Activated B cell treated with CpG ODN at 0.5 μM for 24 hours (primary cell): ENCODE results near the gene DAP. TPM values are rescaled to one million over a fixed set of nuclear protein-coding genes. Genes with fewer than 3 reads are reported as not detected.

Experiments used
- ATAC-seq: fragments of 200-7000 bp; cut with Tn5 transposase; one replicate; pipeline ENCODE4 v1.10.0; 2021; ENCODE audit warnings: low read depth, mild to moderate bottlenecking, moderate library complexity
- CTCF ChIA-PET: fragments of 350-600 bp; sonication (Branson Sonifier 250); formaldehyde crosslinking; loops from one replicate; lab custom pipeline; 2021; ENCODE audit warnings: antibody characterized with exemption; lab: Charles Lee
- POLR2A ChIA-PET: fragments of 350-600 bp; sonication (Branson Sonifier 250); formaldehyde crosslinking; loops from one replicate; lab custom pipeline; 2021; ENCODE audit warnings: antibody characterized with exemption; lab: Charles Lee
- DNase-seq: peaks from one replicate; pipeline ENCODE4 v3.0.0; 2022
- H3K27ac Mint-ChIP-seq: one replicate; pipeline ENCODE4 v1.8.0; 2020; ENCODE audit warnings: mixed read lengths
- H3K27me3 Mint-ChIP-seq: one replicate; pipeline ENCODE4 v1.8.0; 2021; ENCODE audit warnings: mixed read lengths
- H3K36me3 Mint-ChIP-seq: one replicate; pipeline ENCODE4 v1.8.0; 2021; ENCODE audit warnings: low read depth, mixed read lengths
- H3K4me1 Mint-ChIP-seq: one replicate; pipeline ENCODE4 v1.8.0; 2021; ENCODE audit warnings: mixed read lengths
- H3K4me3 Mint-ChIP-seq: one replicate; pipeline ENCODE4 v1.8.0; 2020; ENCODE audit warnings: mild to moderate bottlenecking, mixed read lengths
- H3K9me3 Mint-ChIP-seq: one replicate; pipeline ENCODE4 v1.8.0; 2020; ENCODE audit warnings: mixed read lengths
- intact Hi-C: fragments of 100-400 bp; cut with micrococcal nuclease; formaldehyde crosslinking; loops from one replicate; pipeline ENCODE4 v1.15.1; 2024
- total RNA-seq: library from RNA; stranded (reverse); gene quantifications from 2 replicates; pipeline ENCODE4 v1.2.3, GENCODE V29; 2022
- TF ChIP-seq, protein P1 (sequence below): fragments of 200-600 bp; IDR thresholded peaks from one replicate; pipeline ENCODE4 v1.8.0; 2022; ENCODE audit warnings: antibody characterized with exemption, mild to moderate bottlenecking

Gene DAP, protein sequence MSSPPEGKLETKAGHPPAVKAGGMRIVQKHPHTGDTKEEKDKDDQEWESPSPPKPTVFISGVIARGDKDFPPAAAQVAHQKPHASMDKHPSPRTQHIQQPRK
- total RNA-seq, result 50.5 and 51.3 TPM in 2 replicates

DNA sequence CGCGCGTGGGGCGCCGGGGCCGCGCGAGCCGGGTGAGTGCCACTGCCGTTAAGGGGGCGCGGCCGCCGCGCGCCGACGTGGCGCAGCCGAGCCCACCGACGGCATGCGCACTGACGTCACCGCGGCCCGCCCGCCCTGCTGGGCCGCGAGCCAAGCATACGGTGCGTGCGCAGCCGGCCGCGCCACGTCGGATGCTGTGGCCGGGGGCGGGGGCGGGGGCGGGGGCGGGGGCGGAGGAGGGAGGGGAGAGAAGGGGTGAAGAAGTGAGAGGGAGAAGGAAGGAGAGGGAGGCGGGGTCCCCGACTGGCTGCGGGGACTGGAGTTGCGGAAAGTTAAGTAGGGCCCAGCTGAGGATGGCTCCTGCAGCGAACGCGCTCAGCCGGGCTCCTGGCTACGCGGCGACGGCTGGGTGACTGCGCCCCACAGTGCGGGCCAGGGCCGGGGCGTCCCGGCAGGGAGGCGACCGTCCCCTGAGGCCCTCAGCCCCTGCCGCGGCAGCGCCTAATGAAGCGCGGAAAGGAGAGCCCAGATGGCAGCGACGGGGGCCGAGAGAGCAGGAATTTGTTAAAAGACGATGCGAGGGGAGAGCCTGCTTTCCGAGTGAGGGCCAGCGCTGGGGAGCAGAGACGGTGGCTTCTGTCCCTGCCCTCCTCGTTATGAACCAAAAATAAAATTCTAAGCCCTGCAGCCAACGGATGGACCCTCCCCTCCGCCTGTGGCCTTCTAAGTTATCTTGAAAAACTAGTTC lies at the start of gene DAP:
DAP (minus strand) TSS at position 50 of the 748 bp plus-strand sequence. CDS start 166 bp downstream, outside the sequence.
- ChIA-PET POLR2A (interaction anchor here (0.6 to 1.7 kb wide), 9 partner anchors 25 to 408 kb away, joined by 3 to 6 read pairs (median 4); partner anchors contain the start of gene MARCHF6), CTCF (interaction anchor here (0.8 to 1.1 kb wide), 2 partner anchors 126 to 154 kb away, joined by 3 read pairs; no protein-coding TSS in a partner anchor)
- Mint-ChIP-seq H3K27me3 (no peaks in the 10 kb centered on the region), H3K9me3 (no peaks in the 10 kb centered on the region), H3K4me3 (peak within 1 kb of the TSS; percentile 91), H3K27ac (peak within 1 kb of the TSS; percentile 92), H3K36me3 (peaks cover 10% of the 10 kb centered on the region), H3K4me1 (peaks cover 57% of the 10 kb centered on the region)
- DNase-seq, result peak; percentile 92
- ATAC-seq, result peak; percentile 82
- intact Hi-C loops, result loop anchor here (1.0 to 5.0 kb wide), 8 partner anchors 28 to 511 kb away; partner anchors contain the start of genes CCT5, MARCHF6 and ROPN1L
- TF ChIP-seq, protein P1, sequence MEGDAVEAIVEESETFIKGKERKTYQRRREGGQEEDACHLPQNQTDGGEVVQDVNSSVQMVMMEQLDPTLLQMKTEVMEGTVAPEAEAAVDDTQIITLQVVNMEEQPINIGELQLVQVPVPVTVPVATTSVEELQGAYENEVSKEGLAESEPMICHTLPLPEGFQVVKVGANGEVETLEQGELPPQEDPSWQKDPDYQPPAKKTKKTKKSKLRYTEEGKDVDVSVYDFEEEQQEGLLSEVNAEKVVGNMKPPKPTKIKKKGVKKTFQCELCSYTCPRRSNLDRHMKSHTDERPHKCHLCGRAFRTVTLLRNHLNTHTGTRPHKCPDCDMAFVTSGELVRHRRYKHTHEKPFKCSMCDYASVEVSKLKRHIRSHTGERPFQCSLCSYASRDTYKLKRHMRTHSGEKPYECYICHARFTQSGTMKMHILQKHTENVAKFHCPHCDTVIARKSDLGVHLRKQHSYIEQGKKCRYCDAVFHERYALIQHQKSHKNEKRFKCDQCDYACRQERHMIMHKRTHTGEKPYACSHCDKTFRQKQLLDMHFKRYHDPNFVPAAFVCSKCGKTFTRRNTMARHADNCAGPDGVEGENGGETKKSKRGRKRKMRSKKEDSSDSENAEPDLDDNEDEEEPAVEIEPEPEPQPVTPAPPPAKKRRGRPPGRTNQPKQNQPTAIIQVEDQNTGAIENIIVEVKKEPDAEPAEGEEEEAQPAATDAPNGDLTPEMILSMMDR, result no peak

DNA sequence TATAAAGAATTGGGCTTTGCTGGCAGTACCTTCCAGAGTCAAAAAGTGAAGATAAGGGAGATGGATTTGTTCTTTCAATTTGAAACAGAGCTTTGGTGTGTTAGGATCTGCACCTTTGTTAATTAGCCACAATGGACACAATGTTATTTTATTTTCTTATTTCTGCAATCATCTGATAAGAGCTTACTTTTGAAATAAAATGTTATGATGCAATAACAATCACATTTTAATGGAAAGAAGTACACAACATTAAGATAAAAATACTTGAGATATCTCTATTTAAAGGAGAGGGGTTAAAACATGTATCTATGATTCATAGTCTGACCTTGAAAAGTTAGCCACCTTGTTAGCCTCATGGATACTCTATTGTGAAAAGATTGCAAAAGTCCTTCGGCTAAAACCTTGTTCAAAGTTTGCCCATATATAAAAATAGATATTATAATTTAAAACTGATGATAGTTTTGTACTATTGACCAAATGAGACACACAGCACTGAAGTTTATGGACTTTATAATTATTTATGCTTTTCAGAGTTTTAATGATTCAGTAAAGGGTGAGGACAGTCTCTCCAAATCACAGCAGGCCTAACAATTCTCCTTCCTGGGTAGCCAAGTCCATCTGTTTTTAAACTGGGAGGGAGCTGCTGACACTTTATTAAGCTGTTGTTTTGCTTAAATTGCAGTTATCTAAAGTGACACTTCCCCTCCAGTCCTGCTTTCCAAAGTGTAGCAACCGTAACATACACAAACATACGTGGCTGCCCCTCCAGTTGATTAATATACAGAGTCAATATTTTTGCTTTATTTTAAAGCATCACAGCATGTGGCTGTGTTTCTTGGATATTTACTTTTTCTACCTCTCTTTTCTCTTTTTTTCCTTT lies 47.6 kb upstream of the DAP start:
- intact Hi-C loops, result no loop called here
- ChIA-PET CTCF (no interaction called here), POLR2A (no interaction called here)
- no peaks in the 10 kb centered on the region for H3K9me3 Mint-ChIP-seq
- H3K27me3 Mint-ChIP-seq, result peaks cover 11% of the 10 kb centered on the region
- TF ChIP-seq, protein P1, result no peak
- ATAC-seq (no peak), DNase-seq (no peak)
- H3K4me3 Mint-ChIP-seq, result no peak overlapping the region
- no peaks in the 10 kb centered on the region for H3K36me3 Mint-ChIP-seq
- H3K27ac Mint-ChIP-seq, result no peak overlapping the region
- H3K4me1 Mint-ChIP-seq, result no peaks in the 10 kb centered on the region

DNA sequence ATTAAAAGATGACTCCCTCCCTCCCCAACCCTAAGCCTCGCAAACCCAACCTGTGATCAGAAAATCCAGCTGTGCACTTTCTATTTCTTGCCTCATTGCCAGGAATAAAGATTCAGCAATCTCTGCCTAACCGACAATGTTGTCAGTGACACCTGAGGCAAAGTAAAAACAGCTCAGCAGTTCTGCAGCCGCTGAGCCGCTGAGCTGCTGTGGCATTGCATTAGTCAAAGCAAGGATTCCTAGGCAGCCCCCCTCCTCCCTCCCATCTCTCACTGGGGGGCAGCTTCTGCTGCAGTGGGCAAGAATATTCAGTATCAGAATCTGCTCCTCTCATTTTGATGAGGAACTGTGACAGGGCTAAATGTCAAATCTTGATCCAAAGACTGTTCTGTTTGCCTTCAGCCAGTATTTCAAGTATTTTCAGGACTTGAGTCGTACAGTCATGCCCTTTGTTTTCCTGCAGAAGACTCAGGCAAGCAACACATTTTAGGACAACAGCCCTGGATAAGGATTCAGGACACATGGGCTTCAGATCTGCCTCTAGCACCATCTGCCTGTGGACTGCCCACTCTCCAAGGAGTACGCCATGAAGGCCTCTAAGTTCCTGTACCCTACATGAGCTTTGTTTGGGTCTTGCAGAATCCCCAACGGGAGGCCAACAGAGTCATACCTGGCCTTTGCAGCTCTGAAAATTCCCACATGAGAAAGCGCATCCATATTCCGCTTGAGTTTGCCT lies 41.1 kb upstream of the DAP start:
- CTCF ChIA-PET, result no interaction called here
- intact Hi-C loops, result no loop called here
- ATAC-seq (no peak), DNase-seq (no peak)
- Mint-ChIP-seq H3K27ac (no peak overlapping the region), H3K4me1 (no peaks in the 10 kb centered on the region), H3K9me3 (no peaks in the 10 kb centered on the region), H3K27me3 (peaks cover 17% of the 10 kb centered on the region), H3K36me3 (no peaks in the 10 kb centered on the region), H3K4me3 (no peak overlapping the region)
- POLR2A ChIA-PET, result no interaction called here
- TF ChIP-seq, protein P1, result no peak

DNA sequence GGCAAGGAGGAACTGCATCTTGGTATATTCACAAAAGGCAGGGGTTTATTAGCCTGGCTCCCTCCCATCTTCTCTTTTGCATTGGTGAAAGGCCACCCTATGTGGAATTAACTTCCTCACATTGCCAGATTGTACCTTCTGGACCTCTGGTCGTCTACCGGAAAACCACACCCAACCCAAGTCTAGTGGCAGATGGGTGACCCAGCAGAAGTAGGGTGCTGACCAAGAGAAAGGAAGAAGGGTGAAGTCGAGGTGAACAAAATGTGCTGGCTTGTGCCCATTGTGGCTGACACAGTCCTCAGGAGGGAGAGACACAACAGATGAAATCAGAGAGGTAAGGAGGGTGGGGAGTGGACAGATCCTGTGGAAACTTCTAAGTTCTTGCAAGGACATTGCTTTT lies 39.8 kb upstream of the DAP start:
- Mint-ChIP-seq H3K27ac (no peak overlapping the region), H3K4me1 (no peaks in the 10 kb centered on the region), H3K27me3 (peaks cover 18% of the 10 kb centered on the region), H3K4me3 (no peak overlapping the region), H3K9me3 (no peaks in the 10 kb centered on the region), H3K36me3 (no peaks in the 10 kb centered on the region)
- POLR2A ChIA-PET, result no interaction called here
- intact Hi-C loops, result no loop called here
- DNase-seq, result no peak
- CTCF ChIA-PET, result no interaction called here
- no peak for ATAC-seq
- TF ChIP-seq, protein P1, result no peak
